ENCODE results near the gene LAMP5.

Gene LAMP5

DNA sequence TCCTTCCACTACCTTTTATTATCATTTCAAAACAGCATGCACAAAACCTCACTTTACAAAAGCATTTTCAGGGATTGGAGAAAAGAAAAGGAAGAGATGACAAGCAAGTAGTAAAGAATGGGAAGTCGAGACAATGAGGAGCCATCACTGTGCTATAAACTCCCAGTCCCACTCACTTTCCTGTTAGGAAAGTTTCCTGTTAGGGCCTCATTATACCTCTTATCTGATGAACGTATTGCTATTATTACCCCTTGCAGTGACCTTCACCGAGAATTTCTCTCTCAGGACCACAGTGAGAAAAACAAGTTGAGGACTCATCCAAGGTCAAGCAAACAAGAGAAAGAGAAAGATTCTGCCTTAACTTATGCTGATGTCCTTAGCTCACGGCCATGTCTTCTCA, 28.8 kb downstream of the LAMP5 start:
- DNase-seq: no peak

DNA sequence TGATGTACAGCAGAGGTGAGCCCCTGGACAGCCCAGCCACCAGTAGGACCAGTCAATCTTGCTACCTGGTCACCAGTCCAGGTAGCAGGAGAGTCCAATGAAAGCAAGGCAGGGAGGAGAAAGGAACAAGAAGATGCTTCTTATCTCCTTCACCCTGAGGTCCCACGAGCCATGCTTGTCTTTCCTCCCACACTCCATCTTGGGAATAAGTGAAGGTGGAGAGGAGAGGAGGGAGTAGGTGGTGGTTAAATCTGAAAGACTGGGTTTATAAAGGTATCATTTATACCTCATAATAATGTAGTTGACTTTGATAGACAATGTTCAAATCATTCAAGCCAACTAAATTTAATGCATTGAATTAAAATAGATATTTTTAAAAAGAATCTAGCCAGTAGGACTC, 35.9 kb downstream of the LAMP5 start:
- no peak for DNase-seq

DNA sequence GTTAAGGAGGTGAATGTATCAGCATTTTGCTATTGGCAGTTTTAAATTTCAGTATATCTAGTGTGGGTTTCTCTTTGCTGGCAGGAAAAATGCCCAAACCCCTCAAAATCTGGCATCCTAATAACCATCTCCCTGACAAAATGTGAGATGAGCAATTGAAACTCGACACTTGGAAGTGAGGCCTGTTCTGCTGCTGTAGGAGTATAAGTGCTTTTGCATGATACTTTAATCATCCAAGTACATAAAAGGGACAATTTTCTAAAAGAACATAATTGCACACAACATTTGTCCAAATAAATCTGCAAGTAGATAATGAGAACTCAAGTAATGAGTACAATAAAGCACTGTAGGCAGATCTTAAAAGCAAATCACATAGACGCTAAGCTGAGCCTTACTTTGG, 36.5 kb downstream of the LAMP5 start:
- DNase-seq: peak; percentile 62

DNA sequence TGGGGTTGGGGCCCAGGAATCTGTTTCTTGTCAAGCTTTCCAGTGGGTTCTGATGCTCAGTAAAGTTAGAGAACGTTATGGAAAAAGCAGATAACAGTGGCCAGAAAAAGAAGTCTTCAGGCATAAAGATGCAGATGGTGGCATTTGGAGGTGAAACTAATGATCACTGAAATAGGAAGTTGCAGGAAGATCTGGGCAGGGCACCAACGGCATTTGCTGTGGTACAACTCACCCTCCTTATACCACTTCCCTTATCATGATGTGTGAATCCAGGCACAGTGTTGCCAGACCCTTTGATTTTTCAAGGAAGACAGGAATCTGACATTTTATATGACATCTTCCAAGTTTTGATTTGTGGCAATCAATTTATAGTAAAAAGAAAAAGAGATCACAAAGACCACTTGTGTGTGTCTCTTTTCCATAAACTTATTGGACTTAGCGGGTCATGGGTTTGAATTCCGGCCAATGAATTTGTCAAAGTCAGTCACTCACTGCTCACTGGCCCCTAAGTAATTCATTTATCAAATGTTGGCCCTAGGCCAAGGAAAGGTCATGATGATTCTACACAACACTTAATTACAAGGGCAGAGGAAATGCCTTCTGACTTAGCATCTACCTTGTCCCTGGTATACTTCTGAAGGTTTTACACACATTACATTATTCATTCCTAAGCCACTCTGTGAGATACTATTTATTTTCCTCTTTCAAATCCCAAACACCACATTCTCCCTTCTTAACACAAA, 37.6 kb downstream of the LAMP5 start:
- DNase-seq: no peak

DNA sequence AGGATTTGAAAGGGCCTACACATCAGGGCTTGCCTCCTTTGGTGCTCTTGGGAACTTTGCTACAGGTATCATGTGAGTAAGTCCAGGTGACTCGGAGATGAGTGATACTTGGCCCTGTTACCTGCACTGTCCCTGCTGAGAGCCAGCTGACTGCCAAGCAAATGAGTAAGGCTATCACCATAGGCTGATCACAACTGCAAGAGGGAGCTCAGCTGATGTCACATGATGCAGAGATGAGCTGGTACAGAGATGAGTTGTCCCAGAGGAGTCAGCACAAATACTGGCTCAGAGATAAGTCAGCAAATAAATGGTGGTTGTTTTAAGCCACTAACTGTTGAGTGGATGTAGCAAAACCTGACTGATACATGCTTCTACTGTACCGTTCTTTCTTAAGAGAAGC, 41.4 kb downstream of the LAMP5 start:
- DNase-seq: no peak

DNA sequence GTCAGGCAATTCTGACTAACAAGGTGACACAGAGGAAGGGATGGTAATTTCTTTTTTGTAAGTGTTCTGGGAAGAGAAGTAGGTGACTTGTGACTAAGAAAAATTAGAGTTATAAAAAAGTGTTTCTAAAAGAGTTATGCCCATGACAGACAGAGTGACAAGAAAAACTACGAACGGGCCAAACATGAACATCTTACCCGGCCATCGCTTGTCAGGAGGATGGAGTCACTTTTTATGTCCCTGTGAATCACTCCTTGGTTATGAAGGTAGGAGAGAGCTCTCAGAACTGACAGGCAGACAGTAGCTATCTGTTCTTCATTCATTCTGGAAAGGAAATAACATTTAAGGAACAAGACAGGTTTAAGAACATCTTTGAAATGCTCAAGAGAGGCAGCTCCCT, 43.0 kb downstream of the LAMP5 start:
- no peak for DNase-seq

DNA sequence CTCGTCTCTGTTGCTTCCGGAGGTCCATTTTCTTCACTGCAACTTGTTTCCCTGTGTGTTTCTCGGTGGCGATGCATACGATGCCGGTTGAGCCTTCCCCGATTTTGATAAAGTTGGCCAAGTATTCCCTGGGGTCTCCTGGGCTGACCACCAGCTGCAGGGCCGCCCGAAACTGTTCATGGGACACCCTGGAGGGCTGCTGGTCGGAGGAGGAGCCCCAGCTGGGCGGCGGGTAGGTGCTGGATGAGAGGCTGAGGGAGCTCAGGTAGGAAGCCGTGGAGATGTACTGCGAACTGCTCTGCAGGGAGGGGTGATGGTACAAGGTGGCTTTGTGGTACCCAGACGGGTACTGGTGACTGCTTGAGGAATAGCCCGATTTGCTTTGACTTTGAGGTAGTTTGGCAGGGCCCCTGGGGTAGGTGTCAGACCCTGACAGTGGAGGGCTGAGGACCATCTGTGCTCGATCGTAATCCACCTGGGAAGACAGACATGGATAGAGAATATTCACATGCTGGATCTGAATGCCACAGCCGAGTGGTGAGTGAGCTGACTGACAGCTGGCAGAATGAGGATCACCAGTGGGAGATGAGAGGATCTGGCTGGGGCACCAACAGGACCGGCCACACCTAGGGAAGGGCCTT, 51.6 kb downstream of the LAMP5 start:
- no peak for DNase-seq

DNA sequence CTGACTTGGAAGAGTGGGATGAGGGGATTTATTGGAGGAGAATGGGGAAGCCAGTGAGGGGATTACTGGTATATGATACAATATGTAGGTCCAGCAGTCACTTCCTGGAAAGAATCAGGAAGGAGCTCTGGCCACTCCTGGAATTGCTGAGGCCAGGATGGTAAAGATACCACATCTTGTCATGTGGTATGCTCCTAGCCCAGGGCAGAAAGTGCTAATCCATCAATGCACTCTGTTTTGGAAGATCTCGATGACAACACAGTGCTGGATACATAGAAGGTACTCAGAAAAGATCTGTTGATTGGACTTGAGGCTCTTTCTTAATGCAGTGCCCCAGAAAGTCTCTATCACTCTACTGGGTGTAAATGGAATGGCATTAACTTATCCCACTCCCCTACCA, 52.6 kb downstream of the LAMP5 start:
- DNase-seq: no peak

DNA sequence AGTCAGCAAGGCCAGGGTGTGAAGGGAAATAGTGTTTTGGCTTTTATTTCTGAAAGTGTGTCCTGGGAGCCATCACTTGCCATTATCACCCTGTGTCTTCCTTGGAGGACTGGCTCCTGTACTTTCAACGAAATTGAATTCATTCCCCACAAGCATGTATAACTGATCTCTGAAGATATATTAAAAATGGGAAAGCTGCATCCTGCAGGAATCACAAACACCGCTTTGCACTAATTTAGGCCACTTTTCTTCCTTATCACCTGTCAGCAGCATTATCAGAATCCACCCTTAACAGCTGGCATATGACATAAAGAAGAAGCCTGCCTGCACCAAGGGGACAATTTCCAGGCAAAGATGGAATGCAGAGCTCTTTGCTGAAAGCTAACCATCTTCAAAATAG, 56.2 kb downstream of the LAMP5 start:
- DNase-seq: no peak

DNA sequence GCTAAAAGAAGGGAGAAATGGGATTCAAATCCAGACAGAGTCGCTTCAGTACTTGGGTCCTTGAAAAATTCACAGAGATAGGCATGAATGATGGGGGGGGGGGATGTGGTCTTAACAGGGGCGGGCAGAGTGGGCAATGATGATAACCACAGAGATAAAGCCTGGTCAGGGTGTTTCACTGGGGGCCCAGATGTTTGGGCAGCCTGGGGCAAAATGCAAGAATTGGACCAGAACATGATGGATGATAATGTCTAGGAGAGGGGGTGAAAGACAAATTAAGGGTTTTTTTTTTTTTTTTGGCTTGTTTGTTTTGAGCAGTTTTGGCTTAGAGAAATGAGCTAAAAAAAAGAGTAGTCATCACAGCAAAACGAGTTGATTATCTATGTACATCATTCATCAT, 57.4 kb downstream of the LAMP5 start:
- DNase-seq: no peak

DNA sequence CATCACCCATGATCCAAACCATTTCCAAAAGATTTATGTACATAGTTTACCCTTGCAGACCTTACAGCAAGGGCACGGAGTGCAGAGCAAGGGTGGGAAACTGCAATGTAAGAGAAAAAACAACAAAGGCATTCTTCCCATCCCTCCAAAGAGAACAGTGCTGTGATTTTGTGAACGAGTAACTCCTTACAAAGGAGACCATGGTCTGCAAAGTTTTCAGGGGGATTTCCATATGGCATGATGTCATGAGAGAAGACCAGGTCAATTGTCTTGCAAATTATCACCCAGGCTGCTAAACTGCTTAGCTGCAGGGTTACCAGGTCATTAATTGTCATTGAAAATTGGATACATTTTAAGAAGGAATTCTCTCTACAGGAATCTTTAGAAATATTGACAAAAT, 58.3 kb downstream of the LAMP5 start:
- DNase-seq: no peak

DNA sequence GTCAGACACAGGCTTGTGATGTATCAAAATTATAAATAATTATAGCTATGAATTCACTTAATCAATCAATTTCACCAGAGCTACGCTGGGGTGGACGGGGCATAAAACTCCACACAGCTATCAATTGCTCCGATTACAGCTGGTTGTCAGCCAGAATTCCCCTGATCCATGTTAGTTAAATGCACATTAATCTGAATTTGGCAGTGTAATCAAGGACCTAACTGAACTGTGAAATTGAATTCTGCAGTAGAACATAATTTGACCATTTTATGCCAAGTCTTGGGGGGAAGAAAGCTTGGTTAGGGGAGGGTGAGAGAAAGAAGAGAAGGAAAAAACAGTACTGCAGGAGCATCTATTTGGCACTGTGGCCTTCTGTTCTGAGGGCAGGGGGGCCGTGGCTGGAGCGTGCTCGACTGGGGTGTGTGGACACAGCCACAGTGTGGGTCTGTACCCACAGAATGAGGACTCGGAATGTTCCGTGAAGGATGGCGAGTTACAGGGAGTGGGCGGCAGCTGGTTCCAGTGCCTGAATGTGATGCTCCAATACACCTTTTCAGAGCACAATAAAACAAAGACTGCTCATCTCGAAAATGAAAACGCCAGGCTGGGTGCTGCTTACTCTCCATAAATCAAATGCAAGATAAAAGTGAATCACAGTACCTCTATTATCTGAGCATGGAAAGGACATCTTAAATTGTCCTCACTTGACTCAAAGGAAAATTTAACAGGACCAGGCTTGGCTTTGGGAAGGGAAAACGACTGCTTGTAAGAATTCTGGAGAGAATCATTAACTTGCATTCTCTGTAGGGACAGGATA, 59.2 kb downstream of the LAMP5 start:
- DNase-seq: no peak

DNA sequence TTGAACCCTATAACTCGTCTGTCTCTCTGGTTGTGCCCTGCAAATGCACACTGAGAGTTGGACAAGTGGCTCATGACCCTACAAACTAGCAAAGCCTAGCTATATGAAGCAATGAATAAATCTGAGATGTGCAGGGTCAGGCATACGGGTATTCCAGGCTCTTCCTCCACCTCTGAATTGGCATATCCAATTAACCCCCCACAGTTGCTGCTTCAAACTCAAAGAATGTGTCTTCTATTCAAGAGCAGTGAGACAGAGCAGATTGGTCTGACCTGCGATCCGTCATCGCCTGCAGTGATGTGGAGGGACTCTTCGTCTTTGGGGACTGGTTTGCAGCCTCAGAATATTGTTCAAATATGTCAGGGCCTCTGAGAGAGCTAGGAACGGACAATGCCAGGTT, 59.8 kb downstream of the LAMP5 start:
- no peak for DNase-seq

DNA sequence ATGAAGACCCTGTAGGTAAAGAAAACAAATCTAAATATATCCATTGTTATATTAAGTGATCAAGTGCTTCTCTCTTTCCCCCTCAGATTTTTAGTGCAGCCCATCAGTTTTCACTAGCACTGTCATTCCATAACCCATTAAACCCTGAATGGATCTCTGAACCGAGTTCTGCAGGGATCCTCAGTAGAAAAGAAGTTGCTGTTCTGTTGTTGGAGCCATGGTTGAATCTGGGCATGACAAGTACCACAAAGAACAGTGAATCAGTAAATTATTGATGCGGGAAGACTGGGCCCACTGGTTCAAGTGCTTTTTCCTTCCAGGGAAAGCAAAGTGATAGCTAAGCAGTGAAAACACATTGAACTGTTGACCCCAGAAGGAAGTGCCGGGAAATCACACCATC, 60.4 kb downstream of the LAMP5 start:
- no peak for DNase-seq

DNA sequence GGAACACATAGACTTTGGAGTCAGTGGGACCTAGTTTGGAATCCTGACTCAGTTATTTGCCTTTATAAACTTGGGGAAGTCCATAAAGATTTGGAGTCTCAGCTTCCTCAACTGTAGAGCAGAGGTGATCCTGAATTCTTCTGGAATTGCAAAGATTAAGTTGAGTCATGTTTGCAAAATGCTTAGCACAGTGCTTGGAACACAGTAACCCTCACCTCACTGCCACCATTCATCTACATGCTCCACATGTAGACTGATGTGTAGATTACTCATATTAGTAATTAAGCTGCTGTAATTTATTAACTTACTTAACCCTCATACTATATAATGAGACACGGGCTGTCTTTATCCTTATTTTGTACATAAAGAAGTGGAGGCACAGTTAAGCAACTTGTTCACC, 61.4 kb downstream of the LAMP5 start:
- DNase-seq: no peak

DNA sequence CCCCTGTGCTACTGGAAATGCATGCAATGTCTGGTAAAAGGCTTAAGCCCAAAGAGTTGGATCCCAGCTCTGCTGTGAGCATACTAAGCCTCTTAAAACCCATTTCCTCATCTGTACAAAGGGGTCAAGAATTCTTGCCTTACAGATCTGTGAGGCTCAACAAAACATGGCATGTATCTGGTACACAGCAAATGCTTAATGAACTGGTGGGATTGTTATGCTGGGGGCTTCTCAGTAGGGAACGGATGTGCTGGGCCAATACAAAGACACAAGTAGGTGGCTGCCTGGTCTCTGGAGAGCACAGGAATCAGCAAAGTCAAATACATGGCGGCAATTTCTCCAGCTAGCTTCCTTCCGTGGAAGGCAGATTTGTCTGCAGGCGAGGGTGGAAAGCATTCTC, 62.3 kb downstream of the LAMP5 start:
- no peak for DNase-seq

DNA sequence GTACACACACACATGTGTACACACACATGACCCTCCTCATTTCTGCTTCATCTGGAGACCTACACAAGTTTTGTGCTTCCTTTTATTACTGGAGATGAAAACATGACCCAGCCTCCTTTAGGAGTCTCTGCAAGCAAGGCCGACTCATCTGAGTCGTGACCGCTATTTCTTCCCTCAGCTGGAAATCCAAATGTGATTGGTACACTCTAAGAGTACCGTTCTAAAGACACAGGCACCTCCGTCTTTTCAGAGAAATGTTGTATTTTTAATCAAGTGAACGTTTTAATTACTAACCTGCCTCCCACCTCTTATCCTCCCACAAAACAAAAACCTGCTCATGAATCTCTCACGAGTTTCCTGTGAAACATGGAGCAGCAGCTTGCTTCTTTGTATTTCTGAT, 63.0 kb downstream of the LAMP5 start:
- no peak for DNase-seq

DNA sequence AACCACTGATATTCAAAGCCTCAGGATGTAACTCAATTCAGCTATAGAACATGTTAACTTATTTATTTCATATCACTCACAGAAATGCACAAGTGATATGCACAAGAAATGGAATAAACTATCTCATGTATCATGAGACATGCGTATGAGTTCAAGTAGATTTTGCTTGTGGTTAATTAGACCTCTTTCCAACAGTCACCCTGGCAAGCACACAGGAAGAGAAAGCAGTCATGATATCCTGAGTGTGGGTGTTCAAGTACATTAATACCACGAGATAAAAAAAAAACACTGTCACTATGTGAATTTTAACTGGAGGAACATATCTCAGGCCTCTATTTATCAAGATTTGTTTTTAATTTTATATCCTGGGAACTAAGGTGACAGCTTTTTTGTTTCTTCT, 64.2 kb downstream of the LAMP5 start:
- DNase-seq: no peak
